GM12878 (cell line): ENCODE measurements around the gene MST1. TPM values are rescaled to one million over a fixed set of nuclear protein-coding genes. Genes with fewer than 3 reads are reported as not detected.

Experiments used
- ATAC-seq: fragments of 200-7000 bp; cut with Tn5 transposase; 3 replicates; pipeline ENCODE4 v1.9.1; 2020; ENCODE audit warnings: mild to moderate bottlenecking, moderate library complexity
- BruUV-seq: library from RNA; stranded (reverse); fragments of 400-500 nt; replicated peaks from 2 replicates; lab custom pipeline; 2021; lab: Mats Ljungman, UMichigan
- CTCF ChIA-PET: fragments of 300-600 bp; sonication (Branson Sonifier 250); formaldehyde crosslinking; extraction: SDS; loops from one replicate; lab custom pipeline; 2021; ENCODE audit warnings: inconsistent platforms; lab: Yijun Ruan, JAX
- POLR2A ChIA-PET: fragments of 350-600 bp; formaldehyde crosslinking; extraction: SDS; loops from one replicate; lab custom pipeline; 2021; ENCODE audit warnings: inconsistent platforms; lab: Charles Lee
- RAD21 ChIA-PET: fragments of 300-600 bp; sonication (Branson Sonifier 250); formaldehyde crosslinking; loops from one replicate; lab custom pipeline; 2023; ENCODE audit warnings: antibody characterized with exemption; ENCODE audit not compliant: unreplicated experiment; lab: Charles Lee
- SMC1A ChIA-PET: fragments of 300-600 bp; sonication (Branson Sonifier 250); formaldehyde crosslinking; loops from one replicate; lab custom pipeline; 2023; ENCODE audit not compliant: unreplicated experiment, uncharacterized antibody; lab: Charles Lee
- DNase-seq: peaks from one replicate; pipeline ENCODE4 v3.0.0-alpha.2; 2011; ENCODE audit warnings: low read depth, low spot score
- FAIRE-seq: peaks from 3 replicates; lab custom pipeline; 2011; peaks lifted over from hg19 to GRCh38; lab: Jason Lieb, UNC
- H2AFZ ChIP-seq: 2 replicates; pipeline ENCODE4 v1.6.0; 2011; ENCODE audit warnings: low read depth, low read length, control low read depth; ENCODE audit not compliant: control insufficient read depth
- H3K27ac ChIP-seq: 2 replicates; pipeline ENCODE4 v1.5.1; 2011; ENCODE audit warnings: control low read depth; ENCODE audit not compliant: control insufficient read depth, insufficient read depth
- H3K27me3 ChIP-seq, 2 experiments: replicated peaks in 1 of 2; 2 replicates each; pipeline versions ENCODE4 v1.6.0 to v1.6.1; 2011; ENCODE audit warnings: low read length in 1 of 2; ENCODE audit not compliant: control insufficient read depth in 2 of 2, insufficient read depth in 2 of 2
- H3K36me3 ChIP-seq, 2 experiments: 2 replicates each; pipeline ENCODE4 v1.5.1; 2011; ENCODE audit warnings: low read length in 1 of 2; ENCODE audit not compliant: control insufficient read depth in 2 of 2, insufficient read depth in 2 of 2
- H3K4me1 ChIP-seq: 2 replicates; pipeline ENCODE4 v1.6.1; 2011; ENCODE audit warnings: mild to moderate bottlenecking, low read length, moderate library complexity, mixed read lengths; ENCODE audit not compliant: control insufficient read depth, insufficient read depth
- H3K4me2 ChIP-seq: 2 replicates; pipeline ENCODE4 v1.6.0; 2011; ENCODE audit warnings: control low read depth; ENCODE audit not compliant: control insufficient read depth, insufficient read depth
- H3K4me3 ChIP-seq: fragments of 200-600 bp; sonication (generic); 2 replicates; pipeline ENCODE4 v1.5.1; 2016
- H3K79me2 ChIP-seq: 2 replicates; pipeline ENCODE4 v1.6.0; 2011; ENCODE audit warnings: low read length; ENCODE audit not compliant: control insufficient read depth, insufficient read depth
- H3K9ac ChIP-seq: 2 replicates; pipeline ENCODE4 v1.8.0; 2011; ENCODE audit warnings: low read length, control low read depth, mixed read lengths; ENCODE audit not compliant: control insufficient read depth, insufficient read depth
- H3K9me3 ChIP-seq: replicated peaks from 3 replicates; pipeline ENCODE4 v1.5.1; 2011; ENCODE audit warnings: mild to moderate bottlenecking, low read length; ENCODE audit not compliant: control insufficient read depth, insufficient read depth
- H4K20me1 ChIP-seq: 2 replicates; pipeline ENCODE4 v1.6.0; 2011; ENCODE audit not compliant: control insufficient read depth, insufficient read depth
- BMI1 ChIP-seq: fragments of 450-650 bp; IDR thresholded peaks from 2 replicates; pipeline ENCODE4 v1.6.1; 2016; ENCODE audit warnings: mild to moderate bottlenecking, moderate library complexity, borderline replicate concordance
- MTA3 ChIP-seq: IDR thresholded peaks from 2 replicates; pipeline ENCODE4 v1.6.1; 2012; ENCODE audit warnings: low read length, inconsistent platforms, borderline replicate concordance
- POLR2A ChIP-seq: IDR thresholded peaks from 2 replicates; pipeline ENCODE4 v1.6.1; 2011; ENCODE audit warnings: low read depth, mild to moderate bottlenecking, low read length
- POLR2AphosphoS5 ChIP-seq: IDR thresholded peaks from 2 replicates; pipeline ENCODE4 v1.6.1; 2011; ENCODE audit warnings: mild to moderate bottlenecking, low read length, inconsistent platforms
- SMAD5 ChIP-seq: IDR thresholded peaks from 2 replicates; pipeline ENCODE4 v1.6.1; 2016; ENCODE audit warnings: antibody characterized with exemption, low read depth
- ZNF384 ChIP-seq: IDR thresholded peaks from 2 replicates; pipeline ENCODE4 v1.6.1; 2012; ENCODE audit warnings: low read depth, mild to moderate bottlenecking, low read length, improper control_type of control experiment, borderline replicate concordance
- WGBS: methylation state at CpG from one replicate; pipeline ENCODE4 v1.1.6; 2016; ENCODE audit warnings: low lambda C conversion rate; ENCODE audit not compliant: insufficient replicate concordance, insufficient coverage; ENCODE audit errors: missing lambda C conversion rate; 5-methylcytosine and 5-hydroxymethylcytosine counted together
- in situ Hi-C: fragments of 300-500 bp; cut with MboI; formaldehyde crosslinking; loops from 9 replicates; pipeline ENCODE4 v1.14.3; 2018; ENCODE audit warnings: mixed read lengths
- intact Hi-C: fragments of 100-400 bp; cut with micrococcal nuclease; formaldehyde crosslinking; loops from one replicate; pipeline ENCODE4 v1.14.2; 2022; ENCODE audit not compliant: unreplicated experiment
- polyA plus RNA-seq, 11 experiments: library from polyadenylated mRNA; depleted of rRNA in 4 of 11; unstranded in 6 of 11; stranded (reverse) in 5 of 11; fragments of >200 nt; fragmentation: Nextera tagmentation in 4 of 11; fragmentation: Illumina TruSeq in 1 of 11; extraction: Ambion mirVana in 4 of 11; extraction: Trizol in 1 of 11; gene quantifications; 1 replicate in 1 of 11; 2 replicates in 10 of 11; pipeline versions ENCODE4 v1.2.1 to v1.2.3, GENCODE V29; 2011 to 2016; ENCODE audit warnings: inconsistent platforms in 2 of 11, missing spikeins in 2 of 11, low read depth in 1 of 11
- total RNA-seq, 4 experiments: library from RNA; depleted of rRNA in 3 of 4; stranded (reverse); fragments of >200 nt in 3 of 4; fragmentation: Illumina TruSeq in 1 of 4; extraction: Trizol in 1 of 4; gene quantifications; 2 replicates each; pipeline versions ENCODE4 v1.2.1 to v1.2.3, GENCODE V29; 2013 to 2021

The MST1 gene
- total and polyA plus RNA-seq, 10 of the 15 experiments (the other 5 are each of a cell fraction or from before 2014, with no cell fraction given) = 1.2 to 25.5 (median 4.1) TPM

DNA sequence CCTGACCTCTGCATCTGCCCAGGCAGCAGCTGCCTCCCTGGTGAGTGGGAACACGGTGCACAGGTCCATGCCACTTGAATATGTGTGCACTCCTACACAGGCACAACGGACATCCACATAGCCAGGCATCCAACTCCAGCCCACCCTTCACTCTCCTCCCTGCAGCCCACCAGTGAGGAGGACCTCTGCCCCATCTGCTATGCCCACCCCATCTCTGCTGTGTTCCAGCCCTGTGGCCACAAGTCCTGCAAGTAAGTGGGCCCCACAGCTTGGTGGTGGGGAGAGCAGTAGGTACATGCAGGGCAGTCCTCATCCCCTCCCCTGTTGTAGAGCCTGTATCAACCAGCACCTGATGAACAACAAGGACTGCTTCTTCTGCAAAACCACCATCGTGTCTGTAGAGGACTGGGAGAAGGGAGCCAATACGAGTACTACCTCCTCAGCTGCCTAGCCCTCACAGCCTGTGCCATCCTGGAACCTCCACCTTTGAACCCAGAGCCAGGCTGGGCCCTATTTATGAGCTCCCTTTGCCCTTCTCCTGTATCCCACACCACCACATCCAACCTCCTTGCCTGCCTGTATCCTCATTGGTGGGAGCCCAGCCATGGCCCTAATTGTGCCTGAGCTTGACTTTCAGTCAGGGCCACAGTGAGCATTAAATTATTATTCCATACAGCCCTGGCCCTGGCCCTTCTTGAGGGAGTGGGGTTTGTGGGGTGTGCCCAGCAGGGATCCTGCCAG, 31.8 kb upstream of the MST1 start:
- Histone ChIP-seq H3K36me3 (peaks cover 3 to 9% of the 10 kb centered on the region in 2 experiments; a peak in 3 of 4 replicates), H3K4me3 (no peak overlapping the region), H3K4me2 (no peak overlapping the region), H3K79me2 (peaks cover 20% of the 10 kb centered on the region), H3K9me3 (no peaks in the 10 kb centered on the region; the same call in 2 of the 3 replicates), H4K20me1 (no peaks in the 10 kb centered on the region), H3K9ac (no peak overlapping the region), H2AFZ (no peak overlapping the region), H3K27me3 (no peaks in the 10 kb centered on the region), H3K4me1 (peaks cover 21% of the 10 kb centered on the region), H3K27ac (no peak overlapping the region)
- intact Hi-C loops = loop anchor here (5.0 kb wide), 2 partner anchors 66 to 116 kb away; partner anchors contain the start of gene IP6K1
- in situ Hi-C loops = no loop called here
- SMC1A ChIA-PET = no interaction called here
- 0 out of 2 replicates have a peak, but pooled peaks have one; percentile 55 for TF ChIP-seq SMAD5
- no peak for TF ChIP-seq BMI1
- TF ChIP-seq MTA3 = 0 out of 2 replicates have a peak, but pooled peaks have one; percentile 62
- TF ChIP-seq POLR2A = peak; percentile 75
- peak; percentile 63; the same call in 1 of the 2 replicates for TF ChIP-seq POLR2AphosphoS5
- no peak for TF ChIP-seq ZNF384
- DNase-seq = no peak
- no peak for ATAC-seq
- no peak for FAIRE-seq
- CTCF ChIA-PET = interaction anchor here (1.3 to 1.9 kb wide), 2 partner anchors 118 to 183 kb away, joined by 4 to 8 read pairs; no protein-coding TSS in a partner anchor
- RAD21 ChIA-PET = interaction anchor here (0.5 kb wide), 1 partner anchor 254 kb away, joined by 4 read pairs; no protein-coding TSS in a partner anchor
- POLR2A ChIA-PET = interaction anchor here (0.6 kb wide), 1 partner anchor 351 kb away, joined by 3 read pairs; no protein-coding TSS in a partner anchor
- BruUV-seq = no TSS peak
- 68% methylated on average over 4 of the region's 4 CpGs for WGBS
